Measurements from ENCODE around the gene HOXB7.
A peak's percentile ranks its signal among the peaks of the same experiment; 100 is the strongest.

Gene HOXB7

GRCh38 chr17:48579471-48579759 lies 31.4 kb downstream of the HOXB7 start:
- no peak for DNase-seq (ENCODE audit: low read depth)

GRCh38 chr17:48578616-48579470 lies 32.0 kb downstream of the HOXB7 start:
- no peak for DNase-seq (ENCODE audit: low read depth)

- no peak for DNase-seq (ENCODE audit: low read depth)
Observed at GRCh38 chr17:48577946-48578615, 32.7 kb downstream of the HOXB7 start, which contains the start of gene HOXB4. HOXB4 (minus strand) TSS chr17:48578350; CDS start chr17:48578319, 31 bp downstream.

- DNase-seq (ENCODE audit: low read depth): no peak
Observed at GRCh38 chr17:48577330-48577945, 33.4 kb downstream of the HOXB7 start.

- DNase-seq (ENCODE audit: low read depth): no peak
Observed at GRCh38 chr17:48576479-48577309, 34.1 kb downstream of the HOXB7 start.

GRCh38 chr17:48575673-48576478 lies 34.9 kb downstream of the HOXB7 start:
- DNase-seq (ENCODE audit: low read depth): no peak

- peak; percentile 74 for DNase-seq (ENCODE audit: low read depth)
Observed at GRCh38 chr17:48575066-48575582, 35.7 kb downstream of the HOXB7 start.

GRCh38 chr17:48574505-48575065 lies 36.2 kb downstream of the HOXB7 start:
- no peak for DNase-seq (ENCODE audit: low read depth)

GRCh38 chr17:48571826-48572417 lies 38.9 kb downstream of the HOXB7 start:
- DNase-seq (ENCODE audit: low read depth): no peak

GRCh38 chr17:48571024-48571818 lies 39.6 kb downstream of the HOXB7 start:
- DNase-seq (ENCODE audit: low read depth): no peak

GRCh38 chr17:48570325-48571023 lies 40.3 kb downstream of the HOXB7 start:
- DNase-seq (ENCODE audit: low read depth): no peak

- DNase-seq (ENCODE audit: low read depth): no peak
Observed at GRCh38 chr17:48569674-48570324, 41.0 kb downstream of the HOXB7 start.

GRCh38 chr17:48569240-48569582 lies 41.6 kb downstream of the HOXB7 start:
- no peak for DNase-seq (ENCODE audit: low read depth)

GRCh38 chr17:48568499-48569239 lies 42.1 kb downstream of the HOXB7 start:
- no peak for DNase-seq (ENCODE audit: low read depth)

GRCh38 chr17:48567646-48568354 lies 43.0 kb downstream of the HOXB7 start:
- DNase-seq (ENCODE audit: low read depth): no peak

- DNase-seq (ENCODE audit: low read depth): no peak
Observed at GRCh38 chr17:48567209-48567608, 43.6 kb downstream of the HOXB7 start.

GRCh38 chr17:48566717-48567116 lies 44.1 kb downstream of the HOXB7 start:
- no peak for DNase-seq (ENCODE audit: low read depth)
